K562 (cell line): Measurements from ENCODE around the gene ARF1. TPM values are rescaled to one million over a fixed set of nuclear protein-coding genes. Genes with fewer than 3 reads are reported as not detected.
A peak's percentile ranks its signal among the peaks of the same experiment; 100 is the strongest.

Source experiments
- ARID1B ChIP-seq: fragments of 450-650 bp; IDR thresholded peaks from 2 replicates; pipeline ENCODE4 v1.6.1; 2016; ENCODE audit warnings: antibody characterized with exemption, mild to moderate bottlenecking, inconsistent platforms
- ELF4 ChIP-seq: fragments of 450-650 bp; formaldehyde crosslinking; IDR thresholded peaks from 2 replicates; pipeline ENCODE4 v1.4.0; 2022; ENCODE audit warnings: missing genetic modification characterization
- IFI16 ChIP-seq: fragments of 250-450 bp; sonication (Bioruptor Pico); IDR thresholded peaks from 2 replicates; pipeline ENCODE4 v2.1.2; 2022; ENCODE audit warnings: mild to moderate bottlenecking, inconsistent platforms
- MAFG ChIP-seq: fragments of 450-650 bp; conservative IDR thresholded peaks from 2 replicates; pipeline ENCODE4 v1.6.1; 2016; ENCODE audit warnings: missing genetic modification characterization, missing compliant biosample characterization
- NBN ChIP-seq: fragments of 450-650 bp; IDR thresholded peaks from 2 replicates; pipeline ENCODE4 v1.6.1; 2016; ENCODE audit warnings: low read depth, mild to moderate bottlenecking
- NFXL1 ChIP-seq: fragments of 450-650 bp; formaldehyde crosslinking; IDR thresholded peaks from 2 replicates; pipeline ENCODE4 v1.4.0; 2021; ENCODE audit warnings: mild to moderate bottlenecking
- NONO ChIP-seq, 2 experiments: fragments of 200-400 bp in 1 of 2; fragments of 450-650 bp in 1 of 2; formaldehyde crosslinking in 1 of 2; IDR thresholded peaks; 2 replicates each; pipeline ENCODE4 v1.6.1; 2017; ENCODE audit warnings: low read depth in 2 of 2, mild to moderate bottlenecking in 2 of 2, moderate library complexity in 2 of 2, low read length in 1 of 2
- RBM22 ChIP-seq: fragments of 200-400 bp; formaldehyde crosslinking; IDR thresholded peaks from 2 replicates; pipeline ENCODE4 v1.6.1; 2018; ENCODE audit warnings: low read length, low read depth; ENCODE audit not compliant: poor library complexity, severe bottlenecking
- STAT5B ChIP-seq: fragments of 250-450 bp; sonication (Bioruptor Pico); IDR thresholded peaks from 2 replicates; pipeline ENCODE4 v1.8.0; 2021; ENCODE audit warnings: mild to moderate bottlenecking, inconsistent platforms
- TBP ChIP-seq: optimal IDR thresholded peaks from 2 replicates; pipeline ENCODE3; 2011; ENCODE audit warnings: low read depth, low read length, improper control_type of control experiment
- ZC3H11A ChIP-seq: IDR thresholded peaks from 2 replicates; pipeline ENCODE4 v1.6.1; 2012; ENCODE audit warnings: low read depth, low read length, improper control_type of control experiment
- ZNF124 ChIP-seq: sonication (generic); formaldehyde crosslinking; IDR thresholded peaks from 2 replicates; pipeline ENCODE4 v1.8.1; 2022; ENCODE audit warnings: missing genetic modification reagents
- ZNF583 ChIP-seq: fragments of 250-450 bp; sonication (Bioruptor Pico); IDR thresholded peaks from 2 replicates; pipeline ENCODE4 v1.4.0; 2020
- polyA plus RNA-seq, 8 experiments: library from polyadenylated mRNA; depleted of rRNA in 4 of 8; stranded (reverse) in 5 of 8; unstranded in 3 of 8; fragments of >200 nt; fragmentation: Nextera tagmentation in 2 of 8; fragmentation: Illumina TruSeq in 1 of 8; extraction: Ambion mirVana in 2 of 8; extraction: Trizol in 1 of 8; gene quantifications; 2 replicates each; pipeline versions ENCODE4 v1.2.1 to v1.2.3, GENCODE V29; 2011 to 2014; ENCODE audit warnings: inconsistent platforms in 1 of 8, missing spikeins in 1 of 8
- total RNA-seq, 7 experiments: library from RNA; depleted of rRNA in 6 of 7; stranded (reverse); fragments of >200 nt in 6 of 7; fragmentation: Illumina TruSeq in 2 of 7; extraction: Trizol in 2 of 7; gene quantifications; 2 replicates each; pipeline versions ENCODE4 v1.2.1 to v1.2.3, GENCODE V29; 2011 to 2021; ENCODE audit warnings: low replicate concordance in 1 of 7
- TF ChIP-seq, protein P1 (sequence below): sonication (generic); formaldehyde crosslinking; IDR thresholded peaks from 2 replicates; pipeline ENCODE4 v1.8.0; 2022; ENCODE audit warnings: mild to moderate bottlenecking, low read depth, missing genetic modification reagents
- TF ChIP-seq, protein P2 (sequence below): fragments of 450-650 bp; conservative IDR thresholded peaks from 2 replicates; pipeline ENCODE4 v1.6.1; 2016; ENCODE audit warnings: missing genetic modification characterization, low read depth, mild to moderate bottlenecking, control low read depth, missing compliant biosample characterization
- TF ChIP-seq, protein P3 (sequence below), 2 experiments: IDR thresholded peaks; 2 replicates each; pipeline ENCODE4 v1.6.1; 2012; ENCODE audit warnings: improper control_type of control experiment in 2 of 2, low read depth in 2 of 2, low read length in 2 of 2, borderline replicate concordance in 1 of 2
- TF ChIP-seq, protein P4 (sequence below), 2 experiments: fragments of 450-650 bp in 1 of 2; sonication (generic) in 1 of 2; formaldehyde crosslinking in 1 of 2; IDR thresholded peaks in 1 of 2; conservative IDR thresholded peaks in 1 of 2; 2 replicates each; pipeline versions ENCODE4 v1.6.1 to v1.8.1; 2016 to 2023; ENCODE audit warnings: mild to moderate bottlenecking in 2 of 2, moderate library complexity in 2 of 2, inconsistent platforms in 1 of 2, missing genetic modification reagents in 1 of 2
- TF ChIP-seq, protein P5 (sequence below), 2 experiments: fragments of 450-650 bp in 1 of 2; sonication (generic) in 1 of 2; formaldehyde crosslinking; conservative IDR thresholded peaks; 2 replicates each; pipeline versions ENCODE4 v1.4.0 to v1.8.1; 2020 to 2022; ENCODE audit warnings: mild to moderate bottlenecking in 1 of 2, missing genetic modification reagents in 1 of 2
- TF ChIP-seq, protein P6 (sequence below): fragments of 450-650 bp; formaldehyde crosslinking; IDR thresholded peaks from 2 replicates; pipeline ENCODE4 v1.4.0; 2022; ENCODE audit warnings: missing genetic modification characterization

Gene ARF1
- total and polyA plus RNA-seq, 9 of the 15 experiments (the other 6 are each of a cell fraction or from before 2014, with no cell fraction given), result 69.8 to 593 (median 325) TPM

DNA sequence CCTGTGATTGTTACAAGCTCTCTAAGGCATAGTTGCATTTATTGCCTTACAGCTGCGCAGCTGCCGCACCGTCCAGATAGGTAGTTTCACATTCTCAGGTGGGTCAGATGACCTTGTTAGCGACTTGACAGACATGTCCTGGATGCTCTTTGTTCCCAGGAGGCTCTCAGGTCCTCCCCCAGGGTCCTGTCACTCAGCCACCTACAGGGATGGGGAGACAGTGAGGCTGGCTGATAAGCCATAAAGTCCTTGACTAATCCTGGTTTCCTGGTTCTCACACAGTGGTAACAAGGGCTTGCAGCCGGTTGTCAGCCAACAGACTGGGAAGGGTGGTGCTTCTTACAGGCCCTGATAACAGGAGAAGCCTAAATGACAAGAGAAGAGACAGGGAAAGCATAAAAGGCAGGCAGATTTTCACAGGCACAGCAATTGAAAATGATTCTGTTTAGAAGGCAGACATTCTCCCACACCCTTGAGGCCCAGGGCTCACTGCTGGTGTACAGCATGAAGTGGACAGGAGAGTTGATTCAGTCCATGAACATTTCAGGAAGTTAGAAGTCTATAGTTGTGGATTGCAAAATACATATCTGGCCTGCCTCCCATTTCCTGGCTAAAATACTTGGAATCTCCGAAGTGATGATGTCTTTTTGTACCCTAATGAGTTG, 2.9 kb downstream of the ARF1 start (continued):
- no peak for TF ChIP-seq NFXL1
- TF ChIP-seq, protein P1, sequence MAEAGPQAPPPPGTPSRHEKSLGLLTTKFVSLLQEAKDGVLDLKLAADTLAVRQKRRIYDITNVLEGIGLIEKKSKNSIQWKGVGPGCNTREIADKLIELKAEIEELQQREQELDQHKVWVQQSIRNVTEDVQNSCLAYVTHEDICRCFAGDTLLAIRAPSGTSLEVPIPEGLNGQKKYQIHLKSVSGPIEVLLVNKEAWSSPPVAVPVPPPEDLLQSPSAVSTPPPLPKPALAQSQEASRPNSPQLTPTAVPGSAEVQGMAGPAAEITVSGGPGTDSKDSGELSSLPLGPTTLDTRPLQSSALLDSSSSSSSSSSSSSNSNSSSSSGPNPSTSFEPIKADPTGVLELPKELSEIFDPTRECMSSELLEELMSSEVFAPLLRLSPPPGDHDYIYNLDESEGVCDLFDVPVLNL, result no peak
- no peak for TF ChIP-seq RBM22
- TF ChIP-seq ZNF583 (CRISPR knock-in tag), result no peak
- no peak for TF ChIP-seq MAFG (tag)
- TF ChIP-seq TBP, result peak; percentile 12
- TF ChIP-seq NBN, result no peak
- no peak for TF ChIP-seq STAT5B (CRISPR knock-in tag)
- TF ChIP-seq, protein P2, sequence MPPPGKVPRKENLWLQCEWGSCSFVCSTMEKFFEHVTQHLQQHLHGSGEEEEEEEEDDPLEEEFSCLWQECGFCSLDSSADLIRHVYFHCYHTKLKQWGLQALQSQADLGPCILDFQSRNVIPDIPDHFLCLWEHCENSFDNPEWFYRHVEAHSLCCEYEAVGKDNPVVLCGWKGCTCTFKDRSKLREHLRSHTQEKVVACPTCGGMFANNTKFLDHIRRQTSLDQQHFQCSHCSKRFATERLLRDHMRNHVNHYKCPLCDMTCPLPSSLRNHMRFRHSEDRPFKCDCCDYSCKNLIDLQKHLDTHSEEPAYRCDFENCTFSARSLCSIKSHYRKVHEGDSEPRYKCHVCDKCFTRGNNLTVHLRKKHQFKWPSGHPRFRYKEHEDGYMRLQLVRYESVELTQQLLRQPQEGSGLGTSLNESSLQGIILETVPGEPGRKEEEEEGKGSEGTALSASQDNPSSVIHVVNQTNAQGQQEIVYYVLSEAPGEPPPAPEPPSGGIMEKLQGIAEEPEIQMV (tag), result no peak
- peak; percentile 63; the same call in 1 of the 2 replicates for TF ChIP-seq IFI16 (CRISPR knock-in tag)
- TF ChIP-seq NONO (IDR thresholded peaks at IDR 0.05; ENCODE audit: low read depth in 2 of 2, low read length in 1 of 2), result no peak
- no peak for TF ChIP-seq ZNF124
- peak; percentile 47; the same call in 1 of the 2 replicates for TF ChIP-seq ELF4 (CRISPR knock-in tag)
- TF ChIP-seq, protein P3, sequence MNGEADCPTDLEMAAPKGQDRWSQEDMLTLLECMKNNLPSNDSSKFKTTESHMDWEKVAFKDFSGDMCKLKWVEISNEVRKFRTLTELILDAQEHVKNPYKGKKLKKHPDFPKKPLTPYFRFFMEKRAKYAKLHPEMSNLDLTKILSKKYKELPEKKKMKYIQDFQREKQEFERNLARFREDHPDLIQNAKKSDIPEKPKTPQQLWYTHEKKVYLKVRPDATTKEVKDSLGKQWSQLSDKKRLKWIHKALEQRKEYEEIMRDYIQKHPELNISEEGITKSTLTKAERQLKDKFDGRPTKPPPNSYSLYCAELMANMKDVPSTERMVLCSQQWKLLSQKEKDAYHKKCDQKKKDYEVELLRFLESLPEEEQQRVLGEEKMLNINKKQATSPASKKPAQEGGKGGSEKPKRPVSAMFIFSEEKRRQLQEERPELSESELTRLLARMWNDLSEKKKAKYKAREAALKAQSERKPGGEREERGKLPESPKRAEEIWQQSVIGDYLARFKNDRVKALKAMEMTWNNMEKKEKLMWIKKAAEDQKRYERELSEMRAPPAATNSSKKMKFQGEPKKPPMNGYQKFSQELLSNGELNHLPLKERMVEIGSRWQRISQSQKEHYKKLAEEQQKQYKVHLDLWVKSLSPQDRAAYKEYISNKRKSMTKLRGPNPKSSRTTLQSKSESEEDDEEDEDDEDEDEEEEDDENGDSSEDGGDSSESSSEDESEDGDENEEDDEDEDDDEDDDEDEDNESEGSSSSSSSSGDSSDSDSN (IDR thresholded peaks at IDR 0.05; ENCODE audit: borderline replicate concordance in 1 of 2, low read depth in 2 of 2, low read length in 2 of 2), result peak; percentile 50 to 83; a peak in 2 of 4 replicates
- TF ChIP-seq, protein P4, sequence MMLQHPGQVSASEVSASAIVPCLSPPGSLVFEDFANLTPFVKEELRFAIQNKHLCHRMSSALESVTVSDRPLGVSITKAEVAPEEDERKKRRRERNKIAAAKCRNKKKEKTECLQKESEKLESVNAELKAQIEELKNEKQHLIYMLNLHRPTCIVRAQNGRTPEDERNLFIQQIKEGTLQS (IDR thresholded peaks at IDR 0.05), result no peak
- TF ChIP-seq, protein P4 (CRISPR knock-in tag; conservative IDR thresholded peaks at IDR 0.05), result no peak
- TF ChIP-seq, protein P5, sequence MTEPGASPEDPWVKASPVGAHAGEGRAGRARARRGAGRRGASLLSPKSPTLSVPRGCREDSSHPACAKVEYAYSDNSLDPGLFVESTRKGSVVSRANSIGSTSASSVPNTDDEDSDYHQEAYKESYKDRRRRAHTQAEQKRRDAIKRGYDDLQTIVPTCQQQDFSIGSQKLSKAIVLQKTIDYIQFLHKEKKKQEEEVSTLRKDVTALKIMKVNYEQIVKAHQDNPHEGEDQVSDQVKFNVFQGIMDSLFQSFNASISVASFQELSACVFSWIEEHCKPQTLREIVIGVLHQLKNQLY (CRISPR knock-in tag; conservative IDR thresholded peaks at IDR 0.05), result no peak
- TF ChIP-seq ARID1B, result peak; percentile 79
- TF ChIP-seq, protein P6, sequence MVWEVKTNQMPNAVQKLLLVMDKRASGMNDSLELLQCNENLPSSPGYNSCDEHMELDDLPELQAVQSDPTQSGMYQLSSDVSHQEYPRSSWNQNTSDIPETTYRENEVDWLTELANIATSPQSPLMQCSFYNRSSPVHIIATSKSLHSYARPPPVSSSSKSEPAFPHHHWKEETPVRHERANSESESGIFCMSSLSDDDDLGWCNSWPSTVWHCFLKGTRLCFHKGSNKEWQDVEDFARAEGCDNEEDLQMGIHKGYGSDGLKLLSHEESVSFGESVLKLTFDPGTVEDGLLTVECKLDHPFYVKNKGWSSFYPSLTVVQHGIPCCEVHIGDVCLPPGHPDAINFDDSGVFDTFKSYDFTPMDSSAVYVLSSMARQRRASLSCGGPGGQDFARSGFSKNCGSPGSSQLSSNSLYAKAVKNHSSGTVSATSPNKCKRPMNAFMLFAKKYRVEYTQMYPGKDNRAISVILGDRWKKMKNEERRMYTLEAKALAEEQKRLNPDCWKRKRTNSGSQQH, result no peak
- TF ChIP-seq ZC3H11A, result no peak
